Sciatic nerve (tissue), 2 donors: ENCODE data around the gene SEMA7A. TPM values are rescaled to one million over a fixed set of nuclear protein-coding genes. Genes with fewer than 3 reads are reported as not detected.
"Not testable (repeated sequence)": the region's sequence is repeated elsewhere in the genome, so short reads cannot be mapped to it uniquely, and the experiment has no call there.

Source experiments
- ATAC-seq: fragments of 200-7000 bp; cut with Tn5 transposase; one replicate; pipeline ENCODE4 v1.9.1; 2020; ENCODE audit warnings: mild to moderate bottlenecking, moderate library complexity
- DNase-seq: peaks from one replicate; pipeline ENCODE4 v3.0.0-alpha.2; 2020; ENCODE audit warnings: low spot score
- intact Hi-C: fragments of 100-400 bp; cut with DNase I; formaldehyde crosslinking; loops from one replicate; pipeline ENCODE4 v1.14.2; 2022
- total RNA-seq: library from RNA; stranded (reverse); fragmentation: NEBNext Ultra II Directional; extraction: Animal tissue kit (Norgen Biotek cat#: 25700); gene quantifications from one replicate; pipeline ENCODE4 v1.2.1, GENCODE V29; 2021
- donor health status: DM: no; HTN: no; CAD: no.
- donor health status: DM: no; HTN: no; CAD: no.

The SEMA7A gene
- total RNA-seq, 1 donor from 2014 or later = 30.9 TPM

DNA sequence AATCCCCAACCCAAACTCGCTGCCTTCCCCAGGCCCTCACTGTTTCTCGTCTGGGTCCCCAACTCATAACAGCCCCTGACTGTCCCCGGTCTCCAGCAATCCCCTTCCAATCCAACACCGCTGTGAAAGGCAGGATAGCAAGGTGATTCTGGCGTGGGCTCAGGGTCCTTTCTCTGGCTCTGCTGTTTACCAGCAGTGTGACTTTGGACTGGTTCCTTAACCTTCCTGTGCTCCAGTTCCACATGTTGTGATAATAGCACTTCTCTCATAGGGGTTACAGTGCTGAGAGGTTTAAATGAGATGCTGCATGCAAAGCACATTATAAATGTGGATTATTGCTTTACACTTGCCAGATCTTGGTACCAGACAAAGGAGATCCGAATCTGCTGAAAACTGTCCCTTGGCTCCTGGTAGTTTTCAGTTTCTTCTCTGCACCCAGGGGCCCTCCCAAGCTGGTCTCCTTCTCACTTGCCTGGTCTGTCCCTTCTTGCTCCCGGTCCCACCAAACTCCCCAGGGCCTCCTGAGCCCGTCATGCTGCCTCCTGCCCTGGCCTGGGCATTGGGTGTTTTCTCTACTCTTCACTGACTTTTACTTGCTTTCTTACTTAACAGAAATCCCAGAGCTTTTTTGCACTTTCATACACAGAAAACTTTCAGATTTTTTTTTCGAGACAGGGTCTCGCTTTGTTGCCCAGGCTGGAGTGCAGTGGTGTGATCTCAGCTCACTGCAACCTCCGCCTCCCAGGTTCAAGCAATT is 39.5 kb downstream of the SEMA7A start:
- ATAC-seq = no peak
- no peak for DNase-seq
- intact Hi-C loops = no loop called here

DNA sequence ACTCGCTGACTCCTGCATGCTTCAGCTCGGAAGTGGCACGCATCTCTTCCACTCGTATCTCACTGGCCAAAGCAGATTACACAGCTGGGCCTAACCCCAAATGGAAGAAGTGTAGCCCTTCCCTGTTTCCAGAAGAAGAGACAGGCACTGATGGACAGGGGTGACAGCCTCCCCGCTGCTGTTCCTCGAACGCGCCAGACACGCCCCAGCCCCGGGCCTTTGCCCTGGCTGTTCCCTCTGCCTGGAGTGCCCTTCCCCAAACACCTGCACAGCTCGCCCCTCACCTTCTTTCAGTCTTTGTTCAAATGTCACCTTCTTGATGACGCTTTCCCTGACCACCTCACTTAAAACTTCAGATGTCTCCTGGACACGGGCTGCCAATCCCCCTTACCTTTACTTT is 40.3 kb downstream of the SEMA7A start:
- ATAC-seq (no peak), DNase-seq (no peak)
- intact Hi-C loops = no loop called here

DNA sequence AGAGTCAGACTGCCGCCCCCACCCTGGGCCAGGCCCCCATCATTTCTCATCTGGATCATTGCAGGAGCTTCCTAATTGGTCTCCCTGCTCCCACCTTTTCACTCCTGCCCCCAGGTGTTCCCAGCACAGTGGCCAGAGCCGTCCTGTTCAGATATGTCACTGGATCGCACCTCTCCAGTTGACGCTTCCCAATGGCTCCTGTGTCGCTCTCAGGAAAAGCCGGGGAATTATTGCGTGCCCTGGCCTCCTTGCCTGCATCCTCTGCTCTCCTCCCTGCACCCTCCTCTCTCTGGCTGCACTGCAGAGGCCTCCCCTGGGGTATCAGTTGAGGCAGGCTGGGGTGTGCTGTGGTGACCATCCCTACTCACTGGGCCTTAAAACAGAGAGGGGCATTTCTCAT is 40.9 kb downstream of the SEMA7A start:
- intact Hi-C loops = no loop called here
- DNase-seq (no peak), ATAC-seq (no peak)

DNA sequence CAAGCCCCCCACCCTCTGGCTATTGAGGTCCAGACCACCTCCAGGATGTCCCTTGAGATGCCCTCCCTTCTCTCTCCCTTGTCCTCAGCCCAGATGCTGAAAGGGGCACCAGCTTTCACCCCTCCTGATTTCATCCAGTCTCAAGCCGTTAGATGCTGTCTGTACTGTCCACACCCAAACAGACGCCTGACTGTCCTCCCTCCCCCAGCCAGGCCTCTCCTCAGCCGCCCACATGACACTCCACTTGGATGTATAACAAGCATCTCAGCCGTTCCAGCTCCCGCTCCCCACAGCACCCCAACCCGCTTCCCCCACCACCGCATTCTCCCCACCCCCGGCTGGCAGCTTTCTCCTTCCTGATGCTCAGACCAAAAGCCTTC is 41.3 kb downstream of the SEMA7A start:
- intact Hi-C loops = no loop called here
- ATAC-seq = no peak

DNA sequence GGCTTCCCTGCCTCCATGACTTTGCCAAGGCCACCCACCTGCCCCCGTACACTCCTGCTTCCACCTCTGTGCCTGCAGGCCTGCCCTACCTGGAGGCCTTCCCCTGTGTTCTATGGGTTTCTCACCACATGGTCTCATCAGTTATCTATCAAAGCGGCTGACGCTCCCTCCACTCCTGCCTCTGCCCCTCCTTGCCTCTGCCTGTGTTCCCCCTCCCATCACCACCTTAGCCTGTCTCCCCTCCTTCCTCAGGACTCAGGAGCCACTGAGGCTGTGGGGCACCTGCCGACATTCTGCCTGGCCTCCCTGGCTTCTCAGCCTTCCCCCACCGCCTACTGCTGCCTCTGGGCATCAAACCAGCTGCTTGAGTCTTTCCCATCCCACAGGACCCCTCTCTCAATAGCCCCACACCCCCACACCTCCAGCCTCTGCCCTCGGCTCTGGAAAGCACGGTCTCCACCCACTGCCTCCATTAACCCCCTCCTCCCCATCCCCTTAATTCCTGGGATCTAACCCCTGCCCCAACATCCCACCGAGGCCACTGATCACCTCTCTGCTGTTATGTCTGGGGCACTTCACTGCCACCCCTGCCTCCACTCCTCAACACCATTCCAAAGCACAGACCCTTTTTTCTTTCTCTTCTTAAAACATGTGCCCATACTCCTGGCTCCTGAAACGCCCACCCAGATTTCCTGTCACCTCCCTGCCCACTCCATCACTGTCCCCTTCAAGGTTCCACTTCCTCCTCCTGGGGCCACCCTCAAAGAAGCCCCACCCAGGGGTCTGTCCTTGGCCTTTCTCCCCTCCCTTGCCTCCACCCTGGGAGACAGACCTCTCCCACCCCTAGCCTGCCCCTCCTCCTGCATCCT is 41.9 kb downstream of the SEMA7A start:
- intact Hi-C loops = no loop called here
- ATAC-seq (no peak), DNase-seq (no peak)

More for the DNA sequence above, 41.3 kb downstream of the SEMA7A start:
- no peak for DNase-seq

DNA sequence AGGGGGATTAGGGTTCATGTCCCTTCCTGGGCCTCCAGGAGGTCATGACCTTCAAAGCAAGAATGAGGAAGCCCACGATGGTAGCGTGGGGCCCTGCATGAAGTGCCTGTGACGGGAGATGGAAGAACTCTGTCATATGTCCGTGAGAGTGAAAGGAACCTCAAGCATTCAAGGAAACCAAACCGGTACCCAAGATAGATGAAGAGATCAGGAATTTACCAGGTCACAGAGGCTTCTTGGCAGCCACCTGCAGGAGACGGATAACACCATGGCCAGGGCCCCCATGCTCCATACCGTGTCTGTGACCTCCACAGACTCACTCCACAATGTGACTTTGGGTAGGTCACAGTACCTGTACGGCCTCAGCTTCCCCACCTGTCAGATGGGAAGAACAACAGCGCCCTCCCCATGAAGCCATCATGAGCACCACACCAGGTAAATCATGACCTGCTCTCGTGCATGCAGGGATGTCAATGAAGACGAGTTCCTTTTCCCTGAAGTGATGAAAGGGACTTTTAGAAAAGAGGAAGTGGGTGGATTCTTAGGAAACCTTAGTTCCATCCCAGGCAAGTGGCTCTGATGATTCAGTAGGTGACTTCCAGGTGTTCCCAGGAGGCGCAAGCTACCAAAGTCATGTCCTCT is 43.0 kb downstream of the SEMA7A start:
- ATAC-seq (no peak), DNase-seq (no peak)
- intact Hi-C loops = no loop called here

DNA sequence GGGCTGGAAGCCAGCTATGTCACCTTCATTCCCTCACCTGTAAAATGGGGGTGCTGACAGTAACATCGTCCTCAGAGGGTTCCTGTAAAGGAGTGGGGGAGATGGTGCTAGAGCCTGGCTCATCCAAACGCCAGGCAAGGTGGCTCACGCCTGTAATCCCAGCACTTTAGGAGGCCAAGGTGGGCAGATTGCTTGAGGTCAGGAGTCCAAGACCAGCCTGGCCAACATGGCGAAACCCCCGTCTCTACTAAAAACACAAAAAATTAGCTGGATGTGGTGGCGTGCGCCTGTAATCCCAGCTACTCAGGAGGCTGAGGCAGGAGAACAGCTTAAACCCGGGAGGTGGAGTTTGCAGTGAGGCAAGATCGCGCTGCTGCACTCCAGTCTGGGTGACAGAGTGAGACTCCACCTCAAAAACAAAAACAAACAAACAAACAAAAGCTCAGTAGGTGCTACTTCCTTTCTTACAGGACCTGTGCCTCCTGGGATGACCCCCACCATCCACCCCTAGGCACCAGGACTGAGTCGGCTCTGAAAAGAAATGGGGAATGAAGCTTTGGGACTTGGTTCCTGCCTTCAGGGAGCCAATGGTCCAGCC is 43.6 kb downstream of the SEMA7A start:
- ATAC-seq, intact Hi-C loops, DNase-seq: not testable (repeated sequence)

DNA sequence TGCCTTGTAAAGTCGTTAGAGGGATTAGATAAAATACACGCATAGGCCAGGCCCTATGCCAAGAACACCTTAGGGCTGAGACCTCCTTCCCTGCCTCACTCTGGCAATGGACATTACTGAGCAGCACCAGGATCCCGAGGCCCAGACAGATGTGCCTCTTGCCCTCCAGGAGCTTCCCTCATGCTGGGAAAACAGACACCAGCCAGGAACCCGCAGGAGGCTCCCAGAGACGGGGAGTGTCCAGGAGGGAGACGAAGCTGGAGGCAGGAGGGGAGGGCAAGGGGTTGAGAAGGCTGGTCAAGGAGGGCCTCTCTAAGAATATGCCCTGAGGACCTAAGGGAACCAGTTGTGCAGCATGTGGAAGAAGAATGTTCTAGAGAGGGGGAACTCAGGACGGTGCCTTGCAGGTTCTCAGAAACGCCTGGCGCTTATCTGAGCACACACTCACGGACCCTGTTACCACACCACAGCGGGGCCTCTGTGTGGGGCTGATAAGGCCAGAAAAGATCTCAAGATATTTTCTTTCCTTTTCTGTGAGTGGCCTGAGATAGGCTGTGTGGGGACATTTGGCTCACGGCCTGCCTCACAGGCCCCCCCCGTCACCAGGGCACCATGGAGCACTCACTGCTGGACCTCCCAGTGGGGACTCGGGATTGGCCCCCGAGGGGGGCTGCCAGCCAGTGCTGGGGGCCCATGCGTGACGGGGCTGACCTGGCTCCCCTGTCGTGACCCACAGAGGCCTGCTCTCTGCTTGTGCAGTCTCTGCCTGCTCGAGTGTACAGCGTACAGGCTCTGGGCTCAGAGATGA is 44.3 kb downstream of the SEMA7A start:
- intact Hi-C loops = no loop called here
- no peak for DNase-seq
- ATAC-seq = no peak

DNA sequence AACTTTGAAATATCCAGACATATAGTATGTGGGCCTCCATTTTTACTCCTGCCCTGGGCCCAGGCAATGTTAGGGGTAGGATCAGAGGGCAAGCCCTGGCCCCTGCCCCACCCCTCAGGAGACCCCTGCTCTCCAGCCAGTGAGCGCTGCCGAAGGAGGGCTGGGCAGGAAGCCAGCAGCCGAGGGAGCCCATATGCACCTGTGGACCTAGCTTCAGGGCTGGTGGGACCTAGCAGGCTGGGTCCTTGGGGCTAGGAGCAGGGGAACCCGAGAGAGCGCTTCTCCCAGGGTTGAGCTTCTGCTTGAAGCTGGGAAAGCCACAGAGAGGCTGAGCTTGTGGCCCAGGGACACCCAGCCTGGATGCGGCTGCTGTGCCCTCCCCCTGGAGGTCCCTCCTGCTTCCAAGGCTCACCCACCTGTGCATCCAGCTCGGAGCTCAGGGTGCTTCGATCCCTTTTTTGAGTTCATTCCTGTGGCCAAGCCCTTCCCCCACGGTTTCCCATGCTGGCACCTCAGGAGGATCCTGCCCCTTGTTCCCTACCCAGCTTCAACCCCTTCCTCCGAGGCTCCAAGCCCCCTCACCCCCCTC is 45.3 kb downstream of the SEMA7A start:
- ATAC-seq (no peak), DNase-seq (no peak)
- intact Hi-C loops = no loop called here

DNA sequence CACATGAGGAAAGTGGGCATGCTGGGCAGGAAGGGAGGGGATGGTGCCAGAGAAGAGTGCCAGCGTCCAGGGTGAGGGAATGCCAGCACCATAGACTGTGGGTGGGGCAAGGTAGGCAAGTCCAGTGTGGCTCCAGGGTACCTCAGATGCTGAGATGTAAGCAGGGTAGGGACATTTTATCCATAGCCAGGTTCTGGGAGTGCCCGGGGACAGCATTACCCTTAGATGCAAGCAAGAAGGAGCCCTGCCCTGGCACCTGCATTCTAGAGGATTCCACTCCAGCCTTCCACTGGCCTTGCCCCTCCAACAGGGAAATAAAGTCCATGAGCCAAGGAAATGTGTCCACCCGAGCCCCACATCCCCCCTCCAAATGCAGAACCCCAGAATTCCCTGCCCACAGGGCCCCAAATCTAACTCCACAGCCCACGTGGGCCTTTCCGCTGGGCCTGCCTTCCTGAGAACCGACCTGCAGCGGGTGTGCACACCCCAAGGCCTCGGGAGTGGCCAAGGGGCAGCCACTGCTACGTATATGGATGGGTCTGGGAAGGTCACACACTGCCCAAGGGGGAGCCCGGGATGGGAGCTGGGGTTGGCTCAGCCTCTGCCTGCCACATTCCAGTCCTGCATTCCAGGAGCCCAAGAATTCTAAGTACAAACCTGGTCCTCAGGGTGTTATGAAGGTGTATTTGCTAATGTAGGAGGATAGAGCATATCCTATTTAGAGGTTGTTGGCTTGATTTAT is 46.0 kb downstream of the SEMA7A start:
- ATAC-seq = no peak
- intact Hi-C loops = no loop called here
- DNase-seq = no peak

DNA sequence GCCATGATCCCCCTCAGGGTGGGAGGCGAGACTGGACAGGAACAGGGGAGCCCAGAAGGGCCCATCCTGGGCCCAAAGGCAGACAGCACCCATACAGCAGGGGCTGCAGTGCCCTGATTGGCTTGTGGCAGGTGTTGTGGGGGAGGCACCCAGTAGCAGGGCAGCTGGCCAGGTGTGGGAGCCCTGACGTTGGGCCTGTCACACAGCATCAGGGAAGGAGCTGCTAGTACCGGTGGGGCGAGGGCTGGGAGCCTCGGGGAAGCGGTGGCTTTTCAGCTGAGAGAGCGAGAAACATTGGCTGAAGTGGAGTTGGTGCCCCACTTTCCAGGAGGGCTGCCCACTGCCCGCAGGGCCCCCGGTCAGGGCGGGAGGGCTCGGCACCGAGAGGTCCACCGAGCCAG is 46.6 kb downstream of the SEMA7A start:
- intact Hi-C loops = no loop called here
- ATAC-seq (no peak), DNase-seq (no peak)

DNA sequence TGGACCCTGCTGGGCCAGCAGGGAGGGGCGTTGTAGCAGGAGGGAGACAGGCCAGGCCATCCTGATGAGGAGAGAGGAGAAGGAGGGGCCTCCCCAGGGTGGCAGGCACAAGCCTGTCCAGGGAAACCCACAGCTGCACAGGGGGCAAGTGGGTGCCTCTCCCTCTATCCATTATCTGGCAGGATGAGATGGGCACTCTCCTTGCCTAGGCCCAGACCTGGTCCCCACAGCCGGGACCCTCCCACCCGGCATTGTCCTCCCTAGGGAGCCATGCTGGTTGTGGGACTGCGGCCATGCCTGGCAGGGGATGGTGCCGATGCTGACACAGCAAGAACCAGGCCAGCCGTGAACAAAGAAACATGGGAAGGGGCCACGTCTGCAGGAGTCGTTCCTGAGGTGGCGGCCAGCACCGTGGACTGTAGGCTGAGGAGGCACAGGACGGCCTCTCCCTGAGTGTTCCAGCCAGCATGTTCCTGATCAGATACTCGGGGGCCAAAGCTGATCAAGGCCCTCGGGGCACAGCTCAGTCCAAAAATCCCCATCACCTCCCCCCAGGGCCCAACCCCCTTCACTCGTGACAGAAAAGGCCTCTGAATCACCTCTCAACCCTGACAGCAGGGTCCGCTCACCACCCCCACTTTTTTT is 47.1 kb downstream of the SEMA7A start:
- DNase-seq = no peak
- no peak for ATAC-seq
- intact Hi-C loops = no loop called here

DNA sequence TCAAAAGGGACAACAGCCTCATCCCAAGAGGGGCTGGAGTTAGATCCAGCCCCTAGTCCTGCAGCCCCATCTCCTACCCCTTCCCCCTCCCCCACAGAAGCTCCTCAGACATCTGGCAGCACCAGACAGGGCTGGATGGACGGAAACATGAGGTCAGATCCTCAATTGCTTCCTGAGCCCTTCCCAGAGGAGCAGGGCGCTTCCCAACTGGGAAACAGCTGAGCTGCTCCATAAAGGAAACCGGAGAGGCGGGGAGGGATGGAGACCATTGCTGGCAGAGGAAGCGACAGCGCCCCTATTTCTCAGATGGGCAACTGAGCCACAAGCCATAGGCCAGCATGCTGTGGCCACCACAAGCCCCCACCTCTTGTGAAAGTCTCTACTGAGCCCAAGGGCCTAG is 48.0 kb downstream of the SEMA7A start:
- ATAC-seq = no peak
- intact Hi-C loops = no loop called here

DNA sequence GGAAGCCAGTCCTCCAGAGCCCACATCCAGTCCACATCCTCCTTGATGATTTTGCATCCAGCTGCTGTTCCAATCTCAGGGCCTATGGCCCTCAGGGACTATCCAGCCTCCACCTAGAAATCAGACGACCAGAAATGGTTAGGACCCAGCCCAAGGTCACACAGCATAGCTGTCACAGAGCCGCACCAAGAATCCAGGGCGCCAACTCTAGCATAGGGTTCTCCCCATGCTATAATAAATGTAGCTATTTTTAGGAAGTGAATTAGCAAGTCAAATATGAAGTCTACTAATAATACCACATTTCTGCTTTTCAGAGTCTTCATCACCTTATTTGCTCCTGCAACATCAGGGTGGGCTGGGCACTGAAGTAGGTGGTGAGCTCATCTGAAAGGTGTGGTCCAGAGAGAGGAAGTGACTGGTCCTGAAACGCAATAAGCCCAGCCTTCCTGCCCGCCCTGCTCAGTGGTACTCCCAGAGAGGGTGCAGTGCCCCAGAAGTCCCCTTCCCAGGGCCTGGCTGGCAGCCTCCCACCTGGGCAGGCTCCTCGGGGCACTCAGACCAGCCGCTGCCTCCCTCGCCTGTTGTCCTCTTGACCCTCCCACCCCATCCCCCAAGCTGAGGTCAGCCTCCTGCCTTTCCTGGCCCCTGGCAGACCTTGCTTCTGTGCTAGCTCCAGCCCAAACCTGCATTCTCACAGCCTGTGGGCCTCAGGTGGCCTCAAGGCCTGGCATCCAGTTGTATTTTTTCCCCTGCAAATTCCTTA is 48.7 kb downstream of the SEMA7A start:
- DNase-seq (no peak), ATAC-seq (peak; percentile 14)
- intact Hi-C loops = loop anchor here (5.0 kb wide), 1 partner anchor 382 kb away; no protein-coding TSS in a partner anchor

More for the DNA sequence above, 48.0 kb downstream of the SEMA7A start:
- DNase-seq = no peak

DNA sequence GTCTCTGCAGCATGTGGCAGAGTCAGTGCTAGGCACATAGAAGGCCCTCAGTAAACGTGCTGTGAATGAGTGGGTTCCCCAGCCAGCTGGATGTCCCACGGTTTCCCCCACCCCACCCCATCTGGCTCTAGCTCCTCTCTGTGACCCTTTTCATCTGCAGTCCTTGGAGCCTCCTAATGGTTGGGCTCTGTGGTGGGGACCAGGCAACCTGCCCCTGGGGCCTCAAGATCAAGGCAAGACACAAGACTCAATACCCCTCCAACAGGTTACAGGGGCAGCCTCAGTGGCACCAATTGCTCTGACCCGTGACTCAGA is 49.2 kb downstream of the SEMA7A start:
- DNase-seq (no peak), ATAC-seq (no peak)
- intact Hi-C loops = loop anchor here (5.0 kb wide), 1 partner anchor 383 kb away; no protein-coding TSS in a partner anchor
